Activated CD4-positive, alpha-beta T cell treated with anti-CD3 and anti-CD28 coated beads for 1 hour (primary cell): ENCODE data around the gene NECAB2.

Experiments
- DNase-seq: peaks from one replicate; pipeline ENCODE4 v3.0.0-alpha.2; 2020

The NECAB2 gene

GRCh38 chr16:83952940-83953795, 14.9 kb upstream of the NECAB2 start, which contains the start of gene OSGIN1:
Gene OSGIN1 (plus strand): TSS chr16:83953240. CDS start chr16:83957672, 4,432 bp downstream.
- DNase-seq = peak; percentile 47

GRCh38 chr16:83953796-83954576, 14.1 kb upstream of the NECAB2 start:
- DNase-seq = no peak

GRCh38 chr16:83954577-83955016, 13.4 kb upstream of the NECAB2 start:
- no peak for DNase-seq

DNA sequence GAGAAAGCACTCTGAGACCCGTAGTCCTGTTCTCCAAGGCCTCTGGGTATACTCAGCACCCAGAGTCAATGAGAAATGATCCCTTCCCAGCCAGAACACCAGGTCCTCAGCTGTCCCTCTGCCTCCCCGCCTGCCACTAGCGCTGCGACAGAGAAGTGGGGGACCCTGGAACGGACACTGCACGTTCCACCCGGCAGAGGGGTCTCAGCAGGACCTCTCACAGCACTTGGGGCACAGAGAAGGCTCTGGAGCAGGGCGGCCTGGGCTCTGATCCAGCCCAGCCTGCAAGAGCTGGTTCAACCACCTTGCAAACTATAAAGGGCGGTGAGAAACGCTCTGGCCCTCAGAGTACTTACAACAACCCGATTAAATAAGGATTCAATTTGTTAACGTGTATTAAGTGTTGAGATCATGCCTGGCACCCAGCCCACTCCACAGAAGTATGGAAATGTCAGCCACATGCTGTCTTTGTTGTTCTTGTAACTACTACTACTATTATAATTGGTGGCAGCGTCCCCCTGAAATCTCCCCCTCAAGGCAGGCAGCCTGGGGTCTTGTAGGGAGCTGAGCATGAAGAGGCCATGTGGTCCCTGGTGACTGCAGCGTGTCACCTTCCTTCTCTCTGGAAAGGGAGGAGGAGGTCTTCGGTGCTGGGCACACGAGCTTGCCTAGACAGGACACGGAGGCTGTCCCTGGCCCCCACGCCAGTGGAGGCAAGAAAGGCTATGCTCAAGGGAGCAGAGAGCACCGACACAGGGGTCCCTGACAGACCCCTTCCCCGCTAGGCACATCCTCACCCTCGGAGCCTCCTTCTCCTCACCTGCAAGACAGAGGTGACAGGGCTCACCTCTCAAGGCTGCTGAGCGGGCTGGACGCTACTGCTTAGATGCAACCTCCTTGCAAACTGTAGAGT, 12.6 kb upstream of the NECAB2 start:
- DNase-seq = no peak

GRCh38 chr16:83956336-83957289, 11.4 kb upstream of the NECAB2 start:
- DNase-seq = peak; percentile 56

- DNase-seq = no peak
These were observed 10.7 kb upstream of the NECAB2 start for GRCh38 chr16:83957296-83957855.

- no peak for DNase-seq
These were observed 9.8 kb upstream of the NECAB2 start for GRCh38 chr16:83958137-83958845.

DNA sequence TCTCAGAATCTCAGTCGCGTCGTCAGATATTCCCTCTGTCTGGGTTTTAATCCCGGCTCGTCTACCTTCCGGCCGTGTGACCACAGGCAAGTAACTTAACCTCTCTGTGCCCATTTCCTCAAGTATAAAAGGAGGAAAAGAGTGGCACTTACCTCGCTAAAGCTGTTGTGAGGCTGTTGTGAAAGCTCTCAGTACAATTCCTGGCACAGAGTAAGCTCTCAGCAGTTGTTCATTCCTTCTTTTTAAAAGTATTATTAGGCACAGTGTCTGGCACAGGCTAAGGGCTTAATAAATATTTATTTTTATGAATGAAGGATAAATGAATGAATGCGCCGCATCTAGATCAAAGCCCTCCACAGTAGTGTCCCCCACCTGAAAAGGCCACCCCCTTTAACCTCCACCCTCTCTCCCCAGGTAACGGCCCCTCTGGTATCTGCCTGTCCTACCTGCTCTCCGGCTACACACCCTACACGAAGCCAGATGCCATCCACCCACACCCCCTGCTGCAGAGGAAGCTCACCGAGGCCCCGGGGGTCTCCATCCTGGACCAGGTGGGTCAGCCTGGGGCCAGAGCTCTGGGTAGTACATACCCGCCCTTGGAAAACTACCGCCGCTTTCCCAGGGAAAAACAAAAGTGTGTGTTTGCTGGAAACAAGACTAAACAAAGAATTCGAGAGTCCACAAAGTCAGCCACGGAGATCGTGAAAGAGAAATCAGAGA, 9.0 kb upstream of the NECAB2 start:
- no peak for DNase-seq

DNA sequence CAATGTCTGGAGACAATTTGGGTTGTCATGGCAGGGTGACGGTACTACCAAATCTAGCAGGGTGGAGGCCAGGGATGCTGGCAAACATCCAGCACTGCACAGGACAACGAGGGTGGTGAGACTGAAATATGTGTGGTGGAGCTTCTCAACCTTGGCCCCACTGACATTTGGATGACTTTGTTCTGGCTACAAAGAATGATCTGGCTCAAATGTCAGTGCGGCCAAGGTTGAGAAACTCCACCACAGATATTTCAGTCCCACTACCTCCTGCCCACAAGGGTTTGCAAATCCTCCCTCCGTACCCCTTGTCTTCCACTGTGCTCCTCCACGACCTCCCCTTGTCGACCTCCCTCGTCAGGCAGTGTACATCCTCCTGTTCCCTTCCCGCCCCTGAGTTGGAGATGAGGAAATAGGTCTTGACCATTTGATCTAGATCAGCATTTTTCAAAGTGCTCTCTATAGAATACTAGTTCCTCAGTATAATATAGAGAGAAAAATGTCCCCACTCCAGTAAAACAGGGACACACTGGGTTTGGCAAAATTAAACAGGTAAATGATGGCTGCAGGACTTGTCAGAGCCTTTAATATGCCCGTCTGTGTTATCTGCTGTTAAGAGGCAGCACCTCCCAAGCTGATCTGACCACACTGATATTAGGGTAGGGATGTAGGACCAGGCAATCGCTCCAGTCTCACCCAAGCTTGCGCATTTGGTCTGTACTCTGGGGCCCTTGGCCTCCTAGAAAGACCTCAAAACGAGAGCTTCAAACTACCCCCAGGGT, 8.2 kb upstream of the NECAB2 start:
- DNase-seq = no peak

DNA sequence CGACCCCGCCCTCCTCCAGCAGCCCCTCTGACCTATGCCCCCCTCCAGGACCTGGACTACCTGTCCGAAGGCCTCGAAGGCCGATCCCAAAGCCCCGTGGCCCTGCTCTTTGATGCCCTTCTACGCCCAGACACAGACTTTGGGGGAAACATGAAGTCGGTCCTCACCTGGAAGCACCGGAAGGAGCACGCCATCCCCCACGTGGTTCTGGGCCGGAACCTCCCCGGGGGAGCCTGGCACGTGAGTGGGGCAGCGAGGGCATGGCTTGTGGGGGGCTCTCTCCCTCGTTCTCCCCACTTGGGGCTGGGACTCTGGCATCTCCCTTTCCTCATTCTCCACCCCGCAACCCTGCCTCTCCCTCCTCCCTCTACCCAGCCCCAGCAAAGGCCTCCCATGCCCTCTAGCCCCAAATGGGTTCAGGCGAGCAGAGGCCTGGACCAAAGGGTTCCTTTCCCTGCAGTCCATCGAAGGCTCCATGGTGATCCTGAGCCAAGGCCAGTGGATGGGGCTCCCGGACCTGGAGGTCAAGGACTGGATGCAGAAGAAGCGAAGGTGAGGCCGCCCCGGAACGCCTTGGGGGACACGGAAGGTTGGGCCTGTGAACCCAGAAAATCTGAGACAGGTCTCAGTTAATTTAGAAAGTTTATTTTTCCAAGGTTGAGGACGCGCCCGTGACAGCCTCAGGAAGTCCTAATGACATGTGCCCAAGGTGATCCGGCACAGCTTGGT, 7.4 kb upstream of the NECAB2 start:
- DNase-seq = no peak

GRCh38 chr16:83961591-83961990, 6.5 kb upstream of the NECAB2 start:
- DNase-seq = no peak

GRCh38 chr16:83963277-83964119, 4.5 kb upstream of the NECAB2 start:
- no peak for DNase-seq

- DNase-seq = no peak
These were observed 3.2 kb upstream of the NECAB2 start for GRCh38 chr16:83964684-83965443.

GRCh38 chr16:83965444-83966152, 2.4 kb upstream of the NECAB2 start:
- DNase-seq = no peak

GRCh38 chr16:83966153-83966696, 1.8 kb upstream of the NECAB2 start:
- DNase-seq = no peak

DNA sequence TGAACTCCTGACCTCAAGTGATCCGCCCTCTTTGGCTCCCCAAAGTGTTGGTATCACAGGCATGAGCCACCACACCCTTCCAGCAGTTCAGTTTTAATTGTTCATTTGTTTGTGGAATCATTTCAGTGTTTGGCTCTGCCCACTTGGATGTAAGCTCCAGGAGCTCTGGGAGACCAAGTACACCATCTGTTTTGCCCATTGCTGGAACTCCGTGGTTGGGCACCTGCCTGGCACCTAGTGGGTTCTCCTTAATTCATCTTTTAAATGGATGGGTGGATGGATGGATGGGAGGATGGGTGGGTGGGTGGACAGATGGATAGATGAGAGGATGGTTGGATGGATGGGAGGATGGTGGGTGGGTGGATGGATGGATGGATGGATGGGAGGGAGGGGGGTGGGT, 953 bp upstream of the NECAB2 start:
- DNase-seq = no peak
